ENCODE data around the gene ANKRD18A.

DNA sequence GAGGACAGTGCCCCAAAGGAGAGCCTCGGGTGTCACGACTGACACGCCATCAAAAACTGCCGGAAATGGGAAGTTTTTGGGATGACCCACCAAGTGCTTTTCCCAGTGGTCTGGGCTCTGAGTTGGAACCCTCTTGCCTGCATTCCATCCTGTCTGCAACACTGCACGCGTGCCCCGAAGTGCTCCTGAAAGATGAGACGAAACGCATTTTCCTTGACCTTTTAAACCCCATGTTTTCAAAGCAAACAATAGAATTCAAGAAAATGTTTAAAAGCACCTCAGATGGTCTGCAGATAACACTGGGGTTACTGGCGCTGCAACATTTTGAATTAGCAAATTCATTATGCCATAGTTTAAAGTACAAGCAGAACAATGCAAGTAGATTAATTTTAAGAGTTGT is 92.9 kb downstream of the ANKRD18A start:
- TF ChIP-seq ZNF335 (tag by site-specific recombination; conservative IDR thresholded peaks at IDR 0.05) (no peak), ZNF311 (tag by site-specific recombination; IDR thresholded peaks at IDR 0.05; ENCODE audit: borderline replicate concordance) (no peak), SCRT2 (tag by site-specific recombination; IDR thresholded peaks at IDR 0.05) (no peak), KLF7 (tag by site-specific recombination; IDR thresholded peaks at IDR 0.05; ENCODE audit: borderline replicate concordance) (no peak), ZBTB8A (tag by site-specific recombination; IDR thresholded peaks at IDR 0.05) (no peak), ZFHX2 (tag by site-specific recombination; conservative IDR thresholded peaks at IDR 0.05) (no peak), REPIN1 (tag by site-specific recombination; IDR thresholded peaks at IDR 0.05; ENCODE audit: low read depth) (no peak), ZBTB20 (tag by site-specific recombination; IDR thresholded peaks at IDR 0.05) (no peak), ZNF521 (tag by site-specific recombination; IDR thresholded peaks at IDR 0.05) (no peak)
- TF ChIP-seq, protein P1, sequence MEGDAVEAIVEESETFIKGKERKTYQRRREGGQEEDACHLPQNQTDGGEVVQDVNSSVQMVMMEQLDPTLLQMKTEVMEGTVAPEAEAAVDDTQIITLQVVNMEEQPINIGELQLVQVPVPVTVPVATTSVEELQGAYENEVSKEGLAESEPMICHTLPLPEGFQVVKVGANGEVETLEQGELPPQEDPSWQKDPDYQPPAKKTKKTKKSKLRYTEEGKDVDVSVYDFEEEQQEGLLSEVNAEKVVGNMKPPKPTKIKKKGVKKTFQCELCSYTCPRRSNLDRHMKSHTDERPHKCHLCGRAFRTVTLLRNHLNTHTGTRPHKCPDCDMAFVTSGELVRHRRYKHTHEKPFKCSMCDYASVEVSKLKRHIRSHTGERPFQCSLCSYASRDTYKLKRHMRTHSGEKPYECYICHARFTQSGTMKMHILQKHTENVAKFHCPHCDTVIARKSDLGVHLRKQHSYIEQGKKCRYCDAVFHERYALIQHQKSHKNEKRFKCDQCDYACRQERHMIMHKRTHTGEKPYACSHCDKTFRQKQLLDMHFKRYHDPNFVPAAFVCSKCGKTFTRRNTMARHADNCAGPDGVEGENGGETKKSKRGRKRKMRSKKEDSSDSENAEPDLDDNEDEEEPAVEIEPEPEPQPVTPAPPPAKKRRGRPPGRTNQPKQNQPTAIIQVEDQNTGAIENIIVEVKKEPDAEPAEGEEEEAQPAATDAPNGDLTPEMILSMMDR (tag by site-specific recombination; IDR thresholded peaks at IDR 0.05) = no peak
- TF ChIP-seq, protein P2, sequence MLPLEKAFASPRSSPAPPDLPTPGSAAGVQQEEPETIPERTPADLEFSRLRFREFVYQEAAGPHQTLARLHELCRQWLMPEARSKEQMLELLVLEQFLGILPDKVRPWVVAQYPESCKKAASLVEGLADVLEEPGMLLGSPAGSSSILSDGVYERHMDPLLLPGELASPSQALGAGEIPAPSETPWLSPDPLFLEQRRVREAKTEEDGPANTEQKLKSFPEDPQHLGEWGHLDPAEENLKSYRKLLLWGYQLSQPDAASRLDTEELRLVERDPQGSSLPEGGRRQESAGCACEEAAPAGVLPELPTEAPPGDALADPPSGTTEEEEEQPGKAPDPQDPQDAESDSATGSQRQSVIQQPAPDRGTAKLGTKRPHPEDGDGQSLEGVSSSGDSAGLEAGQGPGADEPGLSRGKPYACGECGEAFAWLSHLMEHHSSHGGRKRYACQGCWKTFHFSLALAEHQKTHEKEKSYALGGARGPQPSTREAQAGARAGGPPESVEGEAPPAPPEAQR (tag by site-specific recombination; IDR thresholded peaks at IDR 0.05) = no peak

Data from HEK293 (cell line).